Measurements from ENCODE around the gene L3MBTL1.
A peak's percentile ranks its signal among the peaks of the same experiment; 100 is the strongest.
"Not testable (repeated sequence)": the region's sequence is repeated elsewhere in the genome, so short reads cannot be mapped to it uniquely, and the experiment has no call there.

The L3MBTL1 gene

GRCh38 chr20:43570496-43570895 lies 63.0 kb downstream of the L3MBTL1 start:
- Mint-ChIP-seq H3K36me3 (ENCODE audit: low read depth) (no peaks in the 10 kb centered on the region), H3K27ac (no peak overlapping the region), H3K27me3 (ENCODE audit: low read depth) (no peaks in the 10 kb centered on the region)

GRCh38 chr20:43571310-43571709 lies 63.8 kb downstream of the L3MBTL1 start:
- Mint-ChIP-seq H3K9me3 (no peaks in the 10 kb centered on the region), H3K27ac (no peak overlapping the region), H3K36me3 (ENCODE audit: low read depth) (no peaks in the 10 kb centered on the region), H3K4me1 (ENCODE audit: low read depth) (no peaks in the 10 kb centered on the region), H3K27me3 (ENCODE audit: low read depth) (no peaks in the 10 kb centered on the region), H3K4me3 (no peak overlapping the region)

More at GRCh38 chr20:43570496-43570895, 63.0 kb downstream of the L3MBTL1 start:
- H3K4me1 Mint-ChIP-seq (ENCODE audit: low read depth): no peaks in the 10 kb centered on the region
- no peaks in the 10 kb centered on the region for H3K9me3 Mint-ChIP-seq
- no peak overlapping the region for H3K4me3 Mint-ChIP-seq

GRCh38 chr20:43571771-43572170 lies 64.3 kb downstream of the L3MBTL1 start:
- H3K4me1 Mint-ChIP-seq (ENCODE audit: low read depth): no peaks in the 10 kb centered on the region
- no peaks in the 10 kb centered on the region for H3K27me3 Mint-ChIP-seq (ENCODE audit: low read depth)
- H3K36me3 Mint-ChIP-seq (ENCODE audit: low read depth): no peaks in the 10 kb centered on the region
- no peaks in the 10 kb centered on the region for H3K9me3 Mint-ChIP-seq
- no peak overlapping the region for H3K27ac Mint-ChIP-seq
- no peak overlapping the region for H3K4me3 Mint-ChIP-seq

GRCh38 chr20:43572891-43573290 lies 65.4 kb downstream of the L3MBTL1 start:
- H3K4me3 Mint-ChIP-seq: no peak overlapping the region
- no peaks in the 10 kb centered on the region for H3K27me3 Mint-ChIP-seq (ENCODE audit: low read depth)
- no peaks in the 10 kb centered on the region for H3K36me3 Mint-ChIP-seq (ENCODE audit: low read depth)
- H3K4me1 Mint-ChIP-seq (ENCODE audit: low read depth): no peaks in the 10 kb centered on the region
- no peak overlapping the region for H3K27ac Mint-ChIP-seq
- H3K9me3 Mint-ChIP-seq: no peaks in the 10 kb centered on the region

GRCh38 chr20:43576108-43576507 lies 68.6 kb downstream of the L3MBTL1 start:
- Mint-ChIP-seq H3K27ac (no peak overlapping the region), H3K36me3 (ENCODE audit: low read depth) (no peaks in the 10 kb centered on the region), H3K27me3 (ENCODE audit: low read depth) (no peaks in the 10 kb centered on the region), H3K9me3 (no peaks in the 10 kb centered on the region), H3K4me3 (no peak overlapping the region), H3K4me1 (ENCODE audit: low read depth) (no peaks in the 10 kb centered on the region)

- no peak overlapping the region for H3K4me3 Mint-ChIP-seq
- no peaks in the 10 kb centered on the region for H3K4me1 Mint-ChIP-seq (ENCODE audit: low read depth)
- H3K9me3 Mint-ChIP-seq: no peaks in the 10 kb centered on the region
- no peak overlapping the region for H3K27ac Mint-ChIP-seq
- H3K36me3 Mint-ChIP-seq (ENCODE audit: low read depth): no peaks in the 10 kb centered on the region
- H3K27me3 Mint-ChIP-seq (ENCODE audit: low read depth): peaks cover 4% of the 10 kb centered on the region
Measured at GRCh38 chr20:43579861-43580793, 72.6 kb downstream of the L3MBTL1 start.

GRCh38 chr20:43583133-43583864 lies 75.8 kb downstream of the L3MBTL1 start:
- H3K36me3 Mint-ChIP-seq (ENCODE audit: low read depth): no peaks in the 10 kb centered on the region
- no peak overlapping the region for H3K27ac Mint-ChIP-seq
- H3K9me3 Mint-ChIP-seq: no peaks in the 10 kb centered on the region
- no peak overlapping the region for H3K4me3 Mint-ChIP-seq
- H3K27me3 Mint-ChIP-seq (ENCODE audit: low read depth): peaks cover 4% of the 10 kb centered on the region
- no peaks in the 10 kb centered on the region for H3K4me1 Mint-ChIP-seq (ENCODE audit: low read depth)

GRCh38 chr20:43583982-43584432 lies 76.5 kb downstream of the L3MBTL1 start:
- Mint-ChIP-seq H3K9me3 (no peaks in the 10 kb centered on the region), H3K4me1 (ENCODE audit: low read depth) (no peaks in the 10 kb centered on the region), H3K4me3 (no peak overlapping the region), H3K27me3 (ENCODE audit: low read depth) (peaks cover 4% of the 10 kb centered on the region), H3K27ac (no peak overlapping the region), H3K36me3 (ENCODE audit: low read depth) (no peaks in the 10 kb centered on the region)

GRCh38 chr20:43584448-43585136 lies 77.1 kb downstream of the L3MBTL1 start:
- no peaks in the 10 kb centered on the region for H3K36me3 Mint-ChIP-seq (ENCODE audit: low read depth)
- no peak overlapping the region for H3K4me3 Mint-ChIP-seq

GRCh38 chr20:43586641-43587040 lies 79.1 kb downstream of the L3MBTL1 start:
- Mint-ChIP-seq H3K4me1 (ENCODE audit: low read depth) (peaks cover 15% of the 10 kb centered on the region), H3K36me3 (ENCODE audit: low read depth) (no peaks in the 10 kb centered on the region), H3K27ac (no peak overlapping the region), H3K4me3 (no peak overlapping the region), H3K27me3 (ENCODE audit: low read depth) (peaks cover 4% of the 10 kb centered on the region), H3K9me3 (no peaks in the 10 kb centered on the region)

More at GRCh38 chr20:43584448-43585136, 77.1 kb downstream of the L3MBTL1 start:
- H3K4me1 Mint-ChIP-seq (ENCODE audit: low read depth): no peaks in the 10 kb centered on the region
- peaks cover 4% of the 10 kb centered on the region for H3K27me3 Mint-ChIP-seq (ENCODE audit: low read depth)
- H3K27ac Mint-ChIP-seq: no peak overlapping the region
- no peaks in the 10 kb centered on the region for H3K9me3 Mint-ChIP-seq

- H3K36me3 Mint-ChIP-seq (ENCODE audit: low read depth); H3K4me3 Mint-ChIP-seq; H3K27ac Mint-ChIP-seq; H3K27me3 Mint-ChIP-seq (ENCODE audit: low read depth); H3K9me3 Mint-ChIP-seq: not testable (repeated sequence)
- peaks cover 15% of the 10 kb centered on the region for H3K4me1 Mint-ChIP-seq (ENCODE audit: low read depth)
Measured at GRCh38 chr20:43588526-43588925, 81.0 kb downstream of the L3MBTL1 start.

- Mint-ChIP-seq H3K9me3 (no peaks in the 10 kb centered on the region), H3K4me1 (ENCODE audit: low read depth) (peaks cover 15% of the 10 kb centered on the region), H3K36me3 (ENCODE audit: low read depth) (peaks cover 1% of the 10 kb centered on the region), H3K27ac (peak overlapping the region; percentile 96), H3K27me3 (ENCODE audit: low read depth) (no peaks in the 10 kb centered on the region), H3K4me3 (peak overlapping the region; percentile 92)
Measured at GRCh38 chr20:43590036-43590391, 82.5 kb downstream of the L3MBTL1 start.

GRCh38 chr20:43590392-43591303 lies 83.2 kb downstream of the L3MBTL1 start, which contains the start of gene IFT52:
Gene IFT52, plus strand, starts transcription at chr20:43590937. Its CDS starts 3,762 bp downstream, at chr20:43594699.
- peak within 1 kb of the TSS; percentile 92 for H3K4me3 Mint-ChIP-seq

More at GRCh38 chr20:43590392-43591303, 83.2 kb downstream of the L3MBTL1 start, which contains the start of gene IFT52:
- Mint-ChIP-seq H3K9me3 (no peaks in the 10 kb centered on the region), H3K4me1 (ENCODE audit: low read depth) (peaks cover 15% of the 10 kb centered on the region), H3K27ac (peak within 1 kb of the TSS; percentile 96), H3K36me3 (ENCODE audit: low read depth) (peaks cover 1% of the 10 kb centered on the region), H3K27me3 (ENCODE audit: low read depth) (no peaks in the 10 kb centered on the region)
